Activated naive CD8-positive, alpha-beta T cell treated with anti-CD3 and anti-CD28 coated beads, Interleukin-2, amount 10 ng/mL, durations not matched to agents 7 days and 5 days (primary cell): ENCODE results near the gene DTX2. TPM values are rescaled to one million over a fixed set of nuclear protein-coding genes. Genes with fewer than 3 reads are reported as not detected.
"Not testable (repeated sequence)": the region's sequence is repeated elsewhere in the genome, so short reads cannot be mapped to it uniquely, and the experiment has no call there.

Source experiments
- ATAC-seq: fragments of 150-1000 bp; cut with Tn5 transposase; one replicate; pipeline ENCODE4 v1.10.0; 2021; ENCODE audit warnings: low read depth, moderate library complexity
- POLR2A ChIA-PET: fragments of 350-600 bp; sonication (Branson Sonifier 250); formaldehyde crosslinking; loops from one replicate; lab custom pipeline; 2021; ENCODE audit warnings: antibody characterized with exemption; lab: Charles Lee
- DNase-seq: peaks from one replicate; pipeline ENCODE4 v3.0.0; 2021
- H3K27ac Mint-ChIP-seq: one replicate; pipeline ENCODE4 v1.8.0; 2022; ENCODE audit warnings: mild to moderate bottlenecking, mixed read lengths
- H3K27me3 Mint-ChIP-seq: one replicate; pipeline ENCODE4 v1.8.0; 2022; ENCODE audit warnings: mild to moderate bottlenecking, moderate library complexity, mixed read lengths
- H3K36me3 Mint-ChIP-seq: one replicate; pipeline ENCODE4 v1.8.0; 2021; ENCODE audit warnings: mild to moderate bottlenecking, mixed read lengths
- H3K4me1 Mint-ChIP-seq: one replicate; pipeline ENCODE4 v1.8.0; 2021; ENCODE audit warnings: mixed read lengths
- H3K4me3 Mint-ChIP-seq: one replicate; pipeline ENCODE4 v1.8.0; 2022; ENCODE audit warnings: mild to moderate bottlenecking, moderate library complexity, mixed read lengths
- H3K9me3 Mint-ChIP-seq: one replicate; pipeline ENCODE4 v1.8.0; 2021; ENCODE audit warnings: mixed read lengths
- total RNA-seq, 2 experiments: library from RNA; stranded (reverse); gene quantifications; one replicate each; pipeline ENCODE4 v1.2.3, GENCODE V29; 2021

The DTX2 gene
- total RNA-seq = 10 to 100 TPM; 34.3 to 38.6 TPM

DNA sequence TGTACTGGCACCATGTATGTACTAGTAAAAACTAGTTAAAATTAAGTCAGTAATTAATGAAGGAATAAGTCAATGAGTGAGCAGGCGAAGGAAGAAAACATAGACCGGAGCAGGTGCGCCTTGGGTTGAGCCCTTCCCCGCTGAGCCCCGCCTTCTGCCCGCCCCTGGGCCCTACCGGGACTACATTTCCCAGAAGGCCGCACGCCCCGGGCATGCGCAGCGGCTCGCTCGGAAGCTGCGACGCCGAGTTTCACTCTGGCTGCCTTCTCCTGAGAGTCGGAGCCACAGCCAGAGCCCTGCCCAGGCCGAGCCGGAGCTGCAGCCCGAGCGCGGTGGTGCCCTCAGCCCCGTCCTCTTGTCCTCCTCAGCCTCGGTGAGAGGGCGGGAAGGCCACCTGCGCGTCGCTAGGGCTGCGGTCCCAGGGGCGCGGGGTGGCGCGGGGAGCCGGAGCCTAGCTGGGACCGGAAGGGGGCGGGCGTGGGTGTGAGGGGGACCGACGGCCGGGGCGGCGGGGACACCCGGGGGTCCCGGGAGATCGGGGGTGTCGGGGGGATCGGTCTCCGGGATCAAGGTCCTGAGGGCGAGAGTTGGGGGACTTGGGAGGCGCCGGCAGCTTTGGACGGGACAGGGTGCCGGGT lies at the start of gene DTX2:
Gene DTX2, plus strand, starts transcription at position 246 of the 638 bp plus-strand sequence. CDS start 18,801 bp downstream, outside the sequence.
- Mint-ChIP-seq H3K27ac (peak within 1 kb of the TSS; percentile 61), H3K4me3 (peak within 1 kb of the TSS; percentile 73)
- peak; percentile 78 for DNase-seq
- H3K9me3 Mint-ChIP-seq, H3K36me3 Mint-ChIP-seq, POLR2A ChIA-PET, H3K27me3 Mint-ChIP-seq, H3K4me1 Mint-ChIP-seq: not testable (repeated sequence)
- peak; percentile 96 for ATAC-seq

DNA sequence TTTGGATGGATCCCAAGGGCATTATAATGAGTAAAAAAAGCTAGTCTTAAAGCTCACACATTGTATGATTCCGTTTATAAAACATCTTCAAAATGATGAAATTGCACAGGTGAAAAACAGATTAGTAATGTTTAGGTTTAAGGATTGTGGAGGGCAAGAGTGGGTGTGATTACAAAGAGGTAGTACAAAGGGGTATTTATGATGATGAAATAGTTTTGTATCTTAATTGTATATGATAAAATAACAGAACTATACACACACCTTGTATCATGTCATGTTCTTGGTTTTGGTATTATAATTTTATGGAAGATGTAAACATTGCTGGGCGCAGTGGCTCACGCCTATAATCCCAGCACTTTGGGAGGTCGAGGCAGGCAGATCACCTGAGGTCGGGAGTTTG lies 49.3 kb upstream of the DTX2 start:
- Mint-ChIP-seq H3K27me3 (peaks cover 1% of the 10 kb centered on the region), H3K36me3 (no peaks in the 10 kb centered on the region), H3K9me3 (no peaks in the 10 kb centered on the region), H3K27ac (no peak overlapping the region), H3K4me1 (no peaks in the 10 kb centered on the region), H3K4me3 (no peak overlapping the region)
- no peak for ATAC-seq
- no peak for DNase-seq
- POLR2A ChIA-PET = no interaction called here

DNA sequence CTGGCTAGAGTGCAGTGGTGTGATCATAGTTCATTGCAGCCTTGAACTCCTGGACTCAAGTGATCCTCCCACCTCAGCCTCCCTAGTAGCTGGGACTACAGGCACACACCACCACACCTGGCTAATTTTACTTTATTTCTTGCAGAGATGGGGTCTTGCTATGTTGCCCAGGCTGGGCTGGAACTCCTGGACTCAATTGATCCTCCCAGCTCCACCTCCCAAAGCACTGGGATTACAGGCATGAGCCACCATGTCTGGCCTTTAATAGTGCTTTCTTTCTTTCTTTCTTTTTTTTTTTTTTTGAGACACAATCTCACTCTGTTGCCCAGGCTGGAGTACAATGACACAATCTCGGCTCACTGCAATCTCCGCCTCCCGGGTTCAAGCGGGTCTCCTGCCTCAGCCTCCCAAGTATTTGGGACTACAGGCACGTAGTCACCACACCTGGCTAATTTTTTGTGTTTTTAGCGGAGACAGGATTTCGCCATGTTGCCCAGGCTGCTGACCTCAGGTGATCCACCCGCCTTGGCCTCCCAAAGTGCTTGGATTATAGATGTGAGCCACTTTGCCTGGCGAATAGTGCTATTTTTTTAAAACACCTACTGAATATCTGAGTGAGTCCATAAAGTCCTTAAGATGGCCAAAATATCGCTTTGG lies 43.7 kb upstream of the DTX2 start:
- H3K27ac Mint-ChIP-seq, H3K27me3 Mint-ChIP-seq, ATAC-seq, DNase-seq, H3K9me3 Mint-ChIP-seq, H3K4me1 Mint-ChIP-seq, H3K4me3 Mint-ChIP-seq, H3K36me3 Mint-ChIP-seq: not testable (repeated sequence)
- POLR2A ChIA-PET = interaction anchor here (0.7 kb wide), 1 partner anchor 201 kb away, joined by 9 read pairs; no protein-coding TSS in a partner anchor

DNA sequence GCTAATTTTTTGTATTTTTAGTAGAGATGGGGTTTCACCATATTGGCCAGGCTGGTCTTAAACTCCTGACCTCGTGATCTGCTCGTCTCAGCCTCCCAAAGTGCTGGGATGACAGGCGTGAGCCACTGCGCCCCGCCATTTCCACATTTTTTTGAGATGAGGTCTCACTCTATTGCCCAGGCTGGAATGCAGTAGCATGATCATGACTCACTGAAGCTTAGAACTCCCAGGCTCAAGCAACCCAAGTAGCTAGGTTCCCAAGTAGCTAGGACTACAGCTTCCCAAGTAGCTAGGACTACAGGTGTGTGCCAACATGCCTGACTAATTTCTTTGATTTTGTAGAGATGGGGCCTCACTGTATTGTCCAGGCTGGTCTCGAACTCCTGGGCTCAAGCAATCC lies 40.4 kb upstream of the DTX2 start:
- H3K27ac Mint-ChIP-seq, H3K4me3 Mint-ChIP-seq, POLR2A ChIA-PET, DNase-seq, ATAC-seq, H3K4me1 Mint-ChIP-seq, H3K27me3 Mint-ChIP-seq, H3K36me3 Mint-ChIP-seq, H3K9me3 Mint-ChIP-seq: not testable (repeated sequence)

DNA sequence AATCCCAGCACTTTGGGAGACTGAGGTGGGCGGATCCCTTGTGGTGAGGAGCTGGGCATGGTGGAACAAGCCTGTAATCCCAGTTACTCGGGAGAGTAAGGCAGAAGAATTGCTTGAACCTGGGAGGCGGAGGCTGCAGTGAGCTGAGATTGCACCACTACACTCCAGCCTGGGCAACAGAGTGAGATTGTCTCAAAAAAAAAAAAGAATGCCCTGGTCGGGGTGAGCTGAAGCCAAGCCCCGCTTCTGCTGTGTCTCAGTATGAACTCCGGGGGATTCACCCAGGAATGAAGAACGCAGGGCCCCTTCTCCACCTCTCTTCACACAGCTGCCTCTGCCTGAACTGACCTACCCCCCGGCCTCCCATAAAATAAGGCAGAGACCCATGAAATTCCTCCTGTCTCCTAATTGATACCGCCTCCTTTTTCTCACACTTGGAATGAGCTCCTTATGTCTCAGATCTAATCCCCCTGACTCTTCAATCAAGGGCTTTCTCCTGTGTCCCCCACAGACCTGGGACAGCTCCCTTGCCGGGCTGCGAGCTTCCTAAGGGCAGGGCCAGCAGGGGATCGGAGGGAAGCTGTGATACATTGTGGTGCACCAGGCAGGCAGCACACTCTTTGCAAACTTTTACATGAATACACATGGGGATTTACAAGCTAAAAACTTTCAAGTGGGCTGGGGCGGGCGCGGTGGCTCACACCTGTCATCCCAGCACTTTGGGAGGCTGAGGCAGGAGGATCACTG lies 37.7 kb upstream of the DTX2 start:
- no peaks in the 10 kb centered on the region for H3K9me3 Mint-ChIP-seq
- H3K27me3 Mint-ChIP-seq = peaks cover 8% of the 10 kb centered on the region
- DNase-seq = no peak
- peaks cover 3% of the 10 kb centered on the region for H3K4me1 Mint-ChIP-seq
- POLR2A ChIA-PET = interaction anchor here (0.7 to 1.0 kb wide), 2 partner anchors 22 to 59 kb away, joined by 3 read pairs; no protein-coding TSS in a partner anchor
- no peak overlapping the region for H3K4me3 Mint-ChIP-seq
- no peak for ATAC-seq
- H3K36me3 Mint-ChIP-seq = no peaks in the 10 kb centered on the region
- no peak overlapping the region for H3K27ac Mint-ChIP-seq

DNA sequence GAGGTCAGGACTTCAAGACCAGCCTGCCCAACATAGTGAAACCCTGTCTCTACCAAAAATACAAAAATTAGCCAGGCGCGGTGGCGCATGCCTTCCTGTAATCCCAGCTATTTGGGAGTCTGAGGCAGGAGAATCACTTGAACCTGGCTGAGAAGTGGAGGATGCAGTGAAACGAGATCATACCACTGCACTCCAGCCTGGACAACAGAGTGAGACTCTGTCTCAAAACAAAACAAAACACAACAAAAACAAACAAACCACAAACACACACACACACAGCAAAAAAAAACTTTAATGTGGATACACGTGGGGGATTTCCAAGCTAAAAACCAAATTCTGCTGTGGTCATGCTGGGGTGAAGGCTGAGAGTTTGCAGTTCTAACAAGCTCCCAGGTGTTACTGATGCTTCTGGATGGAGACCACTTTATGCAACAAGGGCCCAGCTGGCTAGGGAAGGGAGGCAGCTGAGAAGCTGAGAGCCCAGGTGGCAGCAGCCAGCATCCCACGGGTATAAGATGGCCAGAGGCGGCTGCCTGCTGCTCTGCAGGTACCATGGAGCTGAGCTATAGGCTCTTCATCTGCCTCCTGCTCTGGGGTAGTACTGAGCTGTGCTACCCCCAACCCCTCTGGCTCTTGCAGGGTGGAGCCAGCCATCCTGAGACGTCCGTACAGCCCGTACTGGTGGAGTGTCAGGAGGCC lies 36.9 kb upstream of the DTX2 start, which contains the start of gene ZP3:
Gene ZP3, plus strand, starts transcription at position 538 of the 699 bp plus-strand sequence. Its CDS starts 15 bp downstream, at position 553.
- Mint-ChIP-seq H3K4me3 (no peak within 1 kb of the TSS), H3K27ac (no peak within 1 kb of the TSS), H3K9me3 (no peaks in the 10 kb centered on the region), H3K36me3 (no peaks in the 10 kb centered on the region), H3K4me1 (peaks cover 3% of the 10 kb centered on the region), H3K27me3 (peaks cover 8% of the 10 kb centered on the region)
- POLR2A ChIA-PET = interaction anchor here (0.7 to 1.0 kb wide), 2 partner anchors 23 to 60 kb away, joined by 3 read pairs; no protein-coding TSS in a partner anchor
- ATAC-seq (no peak), DNase-seq (no peak)

DNA sequence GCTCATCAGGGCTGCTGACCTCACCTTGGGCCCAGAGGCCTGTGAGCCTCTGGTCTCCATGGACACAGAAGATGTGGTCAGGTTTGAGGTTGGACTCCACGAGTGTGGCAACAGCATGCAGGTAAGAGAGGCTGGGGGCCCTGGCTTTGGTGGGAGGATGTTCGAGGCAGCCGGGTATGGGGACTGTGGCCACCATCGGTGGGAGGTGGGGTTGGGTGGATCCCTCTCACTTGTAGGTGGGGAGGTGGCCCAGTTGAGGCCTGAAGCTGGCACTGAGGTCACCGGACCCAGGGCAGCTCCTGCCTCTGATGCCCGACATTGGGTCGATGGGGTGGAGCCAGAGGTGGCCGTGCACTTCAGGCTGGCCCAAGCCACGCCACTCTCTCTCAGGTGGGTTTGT lies 36.4 kb upstream of the DTX2 start:
- POLR2A ChIA-PET = interaction anchor here (1.0 kb wide), 1 partner anchor 61 kb away, joined by 3 read pairs; no protein-coding TSS in a partner anchor
- peaks cover 5% of the 10 kb centered on the region for H3K27me3 Mint-ChIP-seq
- H3K27ac Mint-ChIP-seq = no peak overlapping the region
- no peaks in the 10 kb centered on the region for H3K36me3 Mint-ChIP-seq
- peaks cover 1% of the 10 kb centered on the region for H3K4me1 Mint-ChIP-seq
- no peaks in the 10 kb centered on the region for H3K9me3 Mint-ChIP-seq
- DNase-seq (no peak), ATAC-seq (no peak)
- no peak overlapping the region for H3K4me3 Mint-ChIP-seq

DNA sequence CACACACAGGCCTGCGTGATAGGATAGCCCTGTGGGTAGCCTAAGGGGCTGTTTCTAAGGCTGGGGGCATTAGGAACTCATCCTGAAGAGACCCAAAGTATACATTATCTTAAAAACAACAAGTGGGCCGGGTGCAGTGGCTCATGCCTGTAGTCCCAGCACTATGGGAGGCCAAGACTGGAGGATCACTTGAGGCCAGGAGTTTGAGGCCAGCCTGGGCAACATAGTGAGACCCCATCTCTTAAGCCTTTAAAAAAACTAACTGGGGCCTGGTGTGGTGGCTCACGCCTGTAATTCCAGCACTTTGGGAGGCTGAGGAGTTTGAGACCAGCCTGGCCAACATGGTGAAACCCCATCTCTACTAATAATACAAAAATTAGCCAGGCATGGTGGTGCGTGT lies 36.0 kb upstream of the DTX2 start:
- H3K27me3 Mint-ChIP-seq, H3K27ac Mint-ChIP-seq, POLR2A ChIA-PET, H3K36me3 Mint-ChIP-seq, H3K9me3 Mint-ChIP-seq, H3K4me1 Mint-ChIP-seq, ATAC-seq, DNase-seq, H3K4me3 Mint-ChIP-seq: not testable (repeated sequence)

DNA sequence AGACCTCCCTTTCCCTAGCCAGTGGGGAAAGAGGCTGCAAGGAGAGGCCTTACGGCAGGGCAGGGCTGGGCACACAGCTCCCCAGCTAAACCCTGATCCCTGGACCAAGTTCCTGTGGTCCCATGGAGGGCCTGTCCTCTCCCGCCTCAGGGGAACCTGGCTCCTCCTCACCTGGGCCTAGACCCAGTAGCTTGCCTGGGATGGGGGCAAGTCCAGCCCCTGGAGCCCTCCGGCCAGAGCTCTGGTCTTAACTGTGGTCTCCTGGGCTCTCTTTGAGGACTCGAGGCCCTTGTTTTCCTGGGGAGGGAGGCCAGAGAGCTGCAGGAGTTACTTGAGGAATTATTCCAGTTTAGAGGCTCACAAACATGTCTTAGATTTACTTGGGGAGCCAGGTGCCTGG lies 35.3 kb upstream of the DTX2 start:
- no peak overlapping the region for H3K4me3 Mint-ChIP-seq
- no peaks in the 10 kb centered on the region for H3K27me3 Mint-ChIP-seq
- ATAC-seq = no peak
- POLR2A ChIA-PET = no interaction called here
- H3K4me1 Mint-ChIP-seq = peaks cover 1% of the 10 kb centered on the region
- H3K36me3 Mint-ChIP-seq = no peaks in the 10 kb centered on the region
- no peaks in the 10 kb centered on the region for H3K9me3 Mint-ChIP-seq
- DNase-seq = no peak
- no peak overlapping the region for H3K27ac Mint-ChIP-seq

DNA sequence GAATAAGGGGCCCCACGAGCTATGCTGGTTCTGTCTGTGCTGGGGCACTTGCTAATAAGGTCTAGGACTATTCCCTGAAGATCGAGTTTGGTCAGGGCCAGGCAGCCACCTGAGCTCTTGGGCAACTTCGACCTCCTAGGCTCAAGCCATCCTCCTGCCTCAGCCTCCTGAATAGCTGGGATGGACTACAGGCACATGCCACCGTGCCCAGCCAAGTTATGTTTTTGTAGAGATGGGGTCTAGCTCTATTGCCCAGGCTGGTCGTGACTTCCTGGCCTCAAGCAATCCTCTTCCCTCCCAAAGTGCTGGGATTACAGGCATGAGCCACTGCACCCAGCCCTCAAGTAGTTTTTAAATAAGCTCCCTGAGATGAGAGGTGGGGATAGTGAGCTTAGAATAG lies 33.9 kb upstream of the DTX2 start:
- H3K9me3 Mint-ChIP-seq = no peaks in the 10 kb centered on the region
- H3K27ac Mint-ChIP-seq = no peak overlapping the region
- no peaks in the 10 kb centered on the region for H3K36me3 Mint-ChIP-seq
- DNase-seq = no peak
- ATAC-seq = no peak
- peaks cover 1% of the 10 kb centered on the region for H3K4me1 Mint-ChIP-seq
- POLR2A ChIA-PET = no interaction called here
- H3K27me3 Mint-ChIP-seq = no peaks in the 10 kb centered on the region
- no peak overlapping the region for H3K4me3 Mint-ChIP-seq

DNA sequence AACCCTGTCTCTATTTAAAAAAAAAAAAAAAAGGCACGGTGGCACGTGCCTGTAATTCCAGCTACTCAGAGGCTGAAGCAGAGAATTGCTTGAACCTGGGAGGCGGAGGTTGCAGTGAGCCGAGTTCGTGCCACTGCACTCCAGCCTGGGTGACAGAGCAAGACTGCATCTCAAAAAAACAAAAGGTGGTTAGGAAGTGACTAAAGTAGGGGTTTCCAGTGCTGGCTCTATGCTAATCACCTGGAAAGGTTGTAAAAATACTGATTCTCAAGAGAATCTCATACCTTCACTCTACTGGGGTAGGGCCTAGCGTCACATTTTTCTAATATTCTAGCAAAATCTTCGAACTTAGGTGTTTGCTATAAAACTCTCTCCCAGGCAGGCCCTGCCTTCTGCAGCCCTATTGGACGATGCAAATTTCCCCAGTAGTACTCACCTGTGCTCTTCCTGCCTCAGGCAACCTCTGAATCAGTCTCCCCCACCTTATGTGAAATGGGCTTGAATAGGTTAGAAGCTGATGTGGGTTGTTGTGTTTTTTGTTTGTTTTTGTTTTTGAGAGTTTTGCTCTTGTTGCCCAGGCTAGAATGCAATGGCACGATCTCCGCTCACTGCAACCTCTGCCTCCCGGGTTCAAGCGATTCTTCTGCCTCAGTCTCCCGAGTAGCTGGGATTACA lies 33.2 kb upstream of the DTX2 start:
- Mint-ChIP-seq H3K27ac (no peak overlapping the region), H3K4me1 (peaks cover 1% of the 10 kb centered on the region), H3K4me3 (no peak overlapping the region), H3K36me3 (no peaks in the 10 kb centered on the region), H3K9me3 (no peaks in the 10 kb centered on the region), H3K27me3 (no peaks in the 10 kb centered on the region)
- POLR2A ChIA-PET = no interaction called here
- DNase-seq (no peak), ATAC-seq (no peak)

DNA sequence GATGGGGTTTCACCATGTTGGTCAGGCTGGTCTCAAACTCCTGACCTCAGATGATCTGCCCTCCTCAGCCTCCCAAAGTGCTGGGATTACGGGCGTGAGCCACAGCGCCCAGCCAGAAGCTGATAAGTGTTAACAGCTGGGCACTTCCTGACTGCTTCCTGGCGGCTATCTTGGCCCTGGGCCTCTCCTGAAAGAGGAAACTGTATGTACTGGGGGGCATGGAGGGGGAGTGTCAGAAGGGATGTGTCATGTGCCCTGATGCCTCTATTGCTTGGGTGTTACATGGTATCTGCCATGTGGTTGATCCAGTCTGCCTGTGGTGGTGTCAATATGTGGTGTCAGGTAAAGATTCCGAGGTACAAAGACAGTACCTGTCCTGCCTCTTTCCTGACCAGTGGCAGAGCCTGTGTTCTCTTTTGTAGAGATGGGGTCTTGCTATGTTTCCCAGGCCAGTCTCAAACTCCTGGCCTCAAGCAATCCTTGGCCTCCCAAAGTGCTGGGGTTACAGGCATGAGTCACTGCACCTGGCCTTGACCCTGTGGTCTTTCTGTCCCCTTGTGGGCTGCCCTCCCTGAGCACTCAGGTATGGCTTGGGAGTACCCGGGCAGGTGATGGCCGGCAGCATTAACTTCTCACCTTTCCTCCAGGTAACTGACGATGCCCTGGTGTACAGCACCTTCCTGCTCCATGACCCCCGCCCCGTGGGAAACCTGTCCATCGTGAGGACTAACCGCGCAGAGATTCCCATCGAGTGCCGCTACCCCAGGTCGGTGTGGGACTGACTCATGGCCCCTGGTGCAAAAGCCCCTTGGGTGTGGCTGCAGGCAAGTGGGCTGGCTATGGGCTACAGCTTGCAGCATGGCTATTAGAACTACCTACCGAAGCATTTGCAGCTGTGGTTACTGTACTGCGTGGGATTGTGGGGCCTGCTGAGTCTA lies 32.4 kb upstream of the DTX2 start:
- no peaks in the 10 kb centered on the region for H3K27me3 Mint-ChIP-seq
- no peak for DNase-seq
- H3K4me3 Mint-ChIP-seq = no peak overlapping the region
- H3K4me1 Mint-ChIP-seq = peaks cover 1% of the 10 kb centered on the region
- no peak overlapping the region for H3K27ac Mint-ChIP-seq
- no peak for ATAC-seq
- H3K36me3 Mint-ChIP-seq = no peaks in the 10 kb centered on the region
- POLR2A ChIA-PET = no interaction called here
- H3K9me3 Mint-ChIP-seq = no peaks in the 10 kb centered on the region
